GM19328 (cell line): ENCODE results near the gene CWC22.
"Not testable (repeated sequence)": the region's sequence is repeated elsewhere in the genome, so short reads cannot be mapped to it uniquely, and the experiment has no call there.

Experiments used
- ATAC-seq: cut with Tn5 transposase; IDR thresholded peaks from one replicate; pipeline ENCODE4 v1.9.1; 2021; ENCODE audit warnings: mild to moderate bottlenecking, moderate library complexity; ENCODE audit not compliant: unreplicated experiment

Gene CWC22

DNA sequence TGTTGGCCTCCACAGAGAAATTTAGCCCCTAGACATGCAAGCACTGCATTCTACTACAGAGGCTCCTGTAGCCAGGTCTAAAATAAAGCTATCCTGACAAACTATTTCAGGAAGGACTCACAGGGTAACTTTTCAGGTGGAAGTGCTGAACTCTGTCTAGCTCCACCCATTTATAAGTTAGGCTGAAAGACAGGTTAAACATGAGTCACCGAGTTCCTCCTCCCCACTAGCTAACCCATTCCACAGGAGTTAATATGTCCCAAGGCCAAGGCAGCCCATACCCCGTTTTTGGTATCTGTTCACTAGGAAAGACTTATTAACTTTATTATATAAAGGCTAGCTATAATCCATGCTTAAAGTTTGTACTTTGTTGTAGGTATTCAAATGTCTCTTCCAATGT, 3.5 kb downstream of the CWC22 start:
- no peak for ATAC-seq

DNA sequence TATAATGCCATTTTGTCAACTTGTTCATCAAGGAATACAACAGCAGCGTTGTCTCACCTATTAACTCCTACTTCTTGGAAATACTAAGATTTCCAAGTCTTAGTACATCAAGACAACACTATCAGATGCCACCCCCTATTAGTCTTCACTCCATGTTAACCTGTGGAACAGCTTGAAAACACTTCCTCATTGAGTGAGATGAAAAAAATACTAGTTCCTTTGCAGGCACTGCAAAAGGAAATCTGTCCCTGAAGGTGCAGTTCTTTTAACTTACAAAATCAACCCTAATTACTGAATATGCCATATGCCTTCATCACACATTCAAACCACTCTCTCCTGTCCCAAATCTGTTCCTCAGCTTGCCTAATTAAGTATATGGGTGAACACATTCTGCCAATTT, 4.0 kb downstream of the CWC22 start:
- ATAC-seq: no peak

DNA sequence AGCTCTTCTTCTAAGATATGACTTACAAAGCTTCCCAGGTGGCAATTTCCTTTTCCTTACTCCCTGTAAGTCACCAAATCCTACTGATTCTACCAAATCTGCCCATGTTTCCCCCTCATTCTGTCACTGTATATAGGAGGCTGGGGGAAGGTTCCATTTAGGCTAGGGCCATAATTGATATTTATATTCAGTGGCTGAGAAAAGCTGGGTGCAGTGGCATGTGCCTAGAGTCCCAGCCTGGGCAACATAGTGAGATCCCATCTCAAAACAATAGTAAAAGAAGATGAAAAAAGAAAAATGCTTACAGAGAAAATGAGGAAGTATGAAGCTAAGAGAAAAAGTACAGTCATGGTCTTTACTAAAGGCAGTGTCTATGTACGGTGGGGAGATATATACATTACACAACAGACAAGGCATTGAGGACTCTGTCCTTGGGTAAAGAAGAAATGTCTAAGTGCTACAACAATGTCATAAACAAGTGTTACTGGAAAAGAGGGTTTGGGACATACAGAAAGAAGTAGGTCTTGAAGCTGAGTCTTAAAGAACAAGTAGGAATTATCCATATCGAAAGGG, 4.8 kb downstream of the CWC22 start:
- no peak for ATAC-seq

DNA sequence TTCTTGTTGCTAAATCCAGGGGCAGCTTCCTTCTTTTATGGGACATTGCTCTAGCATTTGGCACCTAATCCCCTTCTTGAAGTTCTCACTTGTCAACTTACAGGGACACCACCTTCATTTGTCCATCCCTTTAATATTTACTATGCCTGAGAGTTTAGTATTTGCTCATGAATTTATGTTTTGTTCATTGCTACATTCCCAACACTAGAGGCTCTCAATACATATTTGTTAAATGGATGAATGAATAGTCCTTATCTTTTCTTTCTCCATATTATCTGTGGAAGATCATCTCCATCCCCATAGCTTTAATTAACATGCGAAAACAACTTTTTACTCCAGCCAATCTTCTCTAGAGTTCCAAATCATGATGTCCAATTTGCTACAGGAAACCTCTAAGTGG, 5.4 kb downstream of the CWC22 start:
- ATAC-seq: no peak

DNA sequence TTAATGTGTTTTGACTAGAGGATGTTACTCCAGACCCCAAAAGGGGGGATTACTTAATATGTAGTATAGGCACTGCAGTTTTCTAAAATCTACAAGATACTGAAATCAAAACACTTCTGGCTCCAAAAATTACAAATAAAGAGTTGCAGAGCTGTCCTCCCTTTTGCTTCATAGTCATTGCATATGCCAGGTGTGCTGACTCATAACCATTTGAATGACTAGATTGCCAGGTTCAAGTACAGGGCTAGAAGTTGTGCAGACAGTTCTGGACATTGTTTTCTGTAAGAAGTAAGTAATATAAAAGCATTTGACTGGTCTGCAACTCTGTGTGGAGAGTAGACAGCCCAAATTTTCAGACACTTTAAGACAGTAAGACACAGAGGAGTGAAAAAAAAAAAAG, 6.7 kb downstream of the CWC22 start:
- ATAC-seq: no peak

DNA sequence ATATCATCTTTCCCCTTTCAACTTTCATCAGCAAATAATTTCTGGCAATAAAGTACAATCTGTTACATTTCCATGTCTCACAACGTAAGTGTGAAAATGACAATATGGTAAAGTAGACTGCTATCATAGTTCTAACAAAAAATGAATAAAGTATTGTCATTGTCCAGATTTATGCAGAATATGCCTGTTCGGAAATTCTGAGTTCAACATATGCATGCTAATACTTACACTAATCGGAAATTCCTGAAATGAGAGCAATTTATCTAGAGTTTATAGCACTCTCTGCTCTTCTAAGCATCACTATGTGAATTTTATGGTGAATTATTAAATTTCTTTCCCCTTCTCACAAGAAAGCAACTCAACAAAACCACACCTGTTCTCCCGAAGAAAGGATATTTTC, 8.1 kb downstream of the CWC22 start:
- no peak for ATAC-seq

DNA sequence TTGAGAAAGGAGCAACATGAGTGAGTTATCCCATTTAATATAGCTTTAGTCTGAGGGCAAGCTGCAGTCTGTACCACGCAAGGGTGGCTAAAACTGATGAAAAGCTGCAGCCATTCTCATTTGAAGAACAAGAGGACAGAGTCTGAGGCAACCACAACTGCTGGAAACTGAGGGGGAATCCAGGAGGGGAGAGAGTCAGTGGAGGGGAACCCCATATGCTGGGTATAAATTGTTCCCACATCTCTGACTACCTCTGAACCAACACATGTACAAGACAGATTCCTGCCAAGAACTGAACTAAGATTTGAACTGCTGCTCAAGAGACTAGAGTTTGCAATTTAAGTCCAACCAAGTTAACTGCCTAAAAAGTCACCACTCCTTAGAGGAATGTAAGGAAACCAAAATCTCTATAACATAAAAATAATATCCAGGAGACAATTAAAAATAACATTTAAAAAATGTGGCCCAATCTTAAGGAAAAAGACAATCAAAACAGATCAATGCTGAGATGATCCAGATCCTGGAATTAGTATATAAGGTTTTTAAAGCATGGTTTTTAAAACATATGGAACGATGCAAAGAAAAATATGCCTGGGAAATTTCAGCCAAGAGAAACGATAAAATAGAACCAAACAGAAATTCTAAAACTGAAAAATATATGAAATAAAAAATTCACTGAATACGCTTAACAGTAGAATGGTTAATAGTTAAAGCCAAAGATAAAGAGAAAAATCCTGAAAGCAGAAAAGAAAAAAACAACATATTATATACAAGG, 11.2 kb downstream of the CWC22 start:
- ATAC-seq: no peak

DNA sequence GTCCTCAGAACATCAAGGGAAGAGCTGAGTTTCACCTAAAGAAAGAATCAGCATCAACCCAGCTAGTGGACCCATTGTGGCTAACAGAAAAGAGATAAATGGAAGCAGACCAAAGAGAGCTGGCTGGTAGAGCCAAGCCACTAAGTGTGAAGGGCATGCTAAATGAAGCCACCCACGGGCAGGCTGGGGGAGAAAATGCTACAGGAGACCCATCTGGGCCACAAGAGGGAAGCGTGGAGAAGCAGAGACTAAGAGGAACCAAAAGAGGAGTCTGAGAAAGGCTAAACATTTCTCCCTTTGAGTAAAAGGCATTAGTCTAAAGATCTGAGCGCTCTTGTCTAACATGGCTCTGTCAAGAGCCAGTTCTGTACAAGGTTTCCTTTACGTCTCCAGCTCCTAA, 15.8 kb downstream of the CWC22 start:
- no peak for ATAC-seq

DNA sequence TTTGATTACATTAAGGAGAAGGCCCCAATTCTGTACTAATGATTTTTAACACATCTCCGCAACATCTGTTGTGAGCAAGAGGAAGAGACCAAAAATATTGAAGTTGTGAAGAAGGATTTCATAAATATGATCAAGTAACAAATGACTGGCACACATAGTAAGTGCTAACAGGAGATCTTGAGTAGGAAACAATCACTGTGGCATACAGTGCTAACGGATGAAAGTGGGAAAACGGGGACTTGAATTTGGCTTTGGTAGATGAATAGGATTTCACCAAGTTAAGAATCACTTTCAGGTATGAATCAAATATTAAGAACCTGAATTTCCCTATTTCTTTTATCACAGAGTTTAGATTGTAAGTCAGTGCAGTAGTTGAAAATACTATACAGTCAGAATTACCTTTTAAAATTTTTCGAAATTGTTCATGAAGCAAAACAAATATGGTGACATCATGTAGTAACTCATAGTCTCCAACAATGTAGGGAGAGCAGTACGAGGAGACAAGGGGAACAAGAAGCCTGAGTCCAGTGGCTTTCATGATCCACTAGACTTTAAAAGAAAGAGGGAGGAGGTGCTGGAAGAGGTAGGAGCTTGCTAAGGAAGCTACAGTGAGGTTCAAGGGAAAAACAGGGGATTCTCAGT, 16.3 kb downstream of the CWC22 start:
- ATAC-seq: no peak

DNA sequence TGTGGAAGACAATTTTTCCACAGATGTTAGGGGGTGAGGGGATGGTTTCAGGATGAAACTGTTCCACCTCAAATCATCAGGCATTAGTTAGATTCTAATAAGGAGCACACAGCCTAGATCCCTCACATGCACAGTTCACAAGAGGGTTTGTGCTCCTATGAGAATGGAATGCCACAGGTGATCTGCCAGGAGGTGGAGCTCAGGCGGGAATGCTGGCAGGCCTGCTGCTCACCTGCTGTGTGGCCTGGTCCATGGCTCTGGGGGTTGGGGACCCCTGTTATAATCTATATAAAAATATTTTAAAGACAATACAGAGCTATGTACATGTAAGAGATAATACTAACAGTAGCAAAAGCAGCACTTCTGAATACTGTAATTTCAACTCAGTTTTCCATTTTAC, 19.2 kb downstream of the CWC22 start:
- ATAC-seq: no peak

DNA sequence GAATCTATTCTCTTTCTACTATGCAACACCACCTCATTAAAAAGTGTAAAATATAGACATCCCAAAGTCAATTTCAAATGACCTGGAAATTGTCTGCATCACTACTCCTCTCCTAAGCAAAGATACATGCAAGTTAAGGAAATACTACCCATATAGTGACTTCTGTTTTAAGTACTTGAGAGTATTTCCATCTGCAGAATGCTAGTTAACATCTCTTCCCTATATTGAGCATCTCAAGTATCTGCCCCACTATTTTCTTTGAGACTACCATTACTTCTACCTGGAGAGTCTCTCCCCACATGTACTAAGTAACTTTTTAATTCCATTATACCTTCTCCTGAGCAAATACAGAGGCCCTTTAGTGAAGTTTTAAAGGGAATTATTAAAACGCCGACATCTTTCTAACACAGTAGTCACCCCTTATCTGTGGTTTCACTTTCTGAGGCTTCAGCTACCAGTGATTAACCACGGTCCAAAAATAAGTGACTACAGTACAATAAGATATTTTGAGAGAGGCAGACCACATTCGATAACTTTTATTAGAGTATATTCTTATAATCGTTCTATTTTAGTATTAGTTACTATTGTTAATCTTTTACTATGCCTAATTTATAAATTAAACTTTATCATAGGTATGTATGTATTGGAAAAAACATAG, 21.8 kb downstream of the CWC22 start:
- ATAC-seq: peak; percentile 96

DNA sequence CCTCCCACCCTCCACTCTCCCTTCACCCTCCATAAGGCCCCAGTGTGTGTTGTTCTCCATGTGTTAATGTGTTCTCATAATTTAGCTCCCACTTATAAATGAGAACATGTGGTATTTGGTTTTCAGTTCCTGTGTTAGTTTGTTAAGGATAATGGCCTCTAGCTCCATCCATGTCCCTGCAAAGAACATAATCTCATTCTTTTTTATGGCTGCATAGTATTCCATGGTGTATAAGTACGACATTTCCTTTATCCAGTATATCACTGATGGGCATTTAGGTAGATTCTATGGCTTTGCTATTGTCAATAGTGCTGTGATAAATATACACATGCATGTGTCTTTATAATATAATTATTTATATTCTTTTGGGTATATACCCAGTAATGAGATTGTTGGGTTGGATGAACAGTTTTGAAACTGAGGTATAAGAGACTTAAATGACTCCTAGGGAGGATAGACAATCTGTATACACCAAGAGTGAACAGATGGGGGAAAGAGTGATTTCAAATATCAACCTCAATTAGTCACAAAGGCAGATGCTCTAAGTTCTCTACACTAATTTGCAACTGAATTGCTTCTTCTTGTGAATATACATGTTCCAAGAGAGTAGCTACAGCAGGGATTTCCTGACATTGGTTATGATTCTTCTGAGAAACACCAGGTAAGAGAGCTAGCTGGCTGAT, 23.7 kb downstream of the CWC22 start:
- no peak for ATAC-seq

DNA sequence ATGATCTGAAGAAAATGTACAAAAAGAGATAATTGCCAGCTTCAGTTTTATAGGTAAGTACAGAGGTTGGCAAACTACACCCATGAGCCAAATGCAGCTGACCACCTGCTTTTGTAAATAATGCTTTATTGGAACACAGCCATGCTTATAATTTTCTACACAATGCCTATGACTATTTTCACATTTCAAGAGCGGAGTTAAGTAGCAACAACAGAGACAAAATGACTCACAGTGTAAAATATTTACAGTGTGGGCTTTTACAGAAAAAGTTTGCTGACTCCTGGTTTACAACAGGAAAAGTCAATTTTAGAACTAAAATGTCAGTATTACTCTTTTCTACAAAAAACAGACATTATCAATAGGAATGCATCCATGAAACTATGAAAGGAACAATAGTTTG, 26.0 kb downstream of the CWC22 start:
- no peak for ATAC-seq

DNA sequence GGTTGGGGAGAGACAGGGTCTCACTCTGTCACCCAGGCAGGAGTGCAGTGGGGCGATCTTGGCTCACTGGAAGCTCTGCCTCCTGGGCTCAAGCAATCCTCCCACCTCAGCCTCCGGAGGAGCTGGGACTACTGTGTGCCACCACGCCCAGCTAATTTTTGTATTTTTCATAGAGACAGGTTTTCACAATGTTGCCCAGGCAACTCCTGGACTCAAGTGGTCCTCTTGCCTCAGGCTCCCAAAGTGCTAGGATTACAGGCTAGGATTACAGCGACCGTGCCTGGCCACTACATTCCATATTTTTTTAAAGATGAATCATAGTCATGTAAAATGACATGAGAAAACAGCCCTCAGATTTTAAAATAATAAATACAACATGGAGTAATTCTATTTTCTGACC, 32.3 kb downstream of the CWC22 start:
- no peak for ATAC-seq

DNA sequence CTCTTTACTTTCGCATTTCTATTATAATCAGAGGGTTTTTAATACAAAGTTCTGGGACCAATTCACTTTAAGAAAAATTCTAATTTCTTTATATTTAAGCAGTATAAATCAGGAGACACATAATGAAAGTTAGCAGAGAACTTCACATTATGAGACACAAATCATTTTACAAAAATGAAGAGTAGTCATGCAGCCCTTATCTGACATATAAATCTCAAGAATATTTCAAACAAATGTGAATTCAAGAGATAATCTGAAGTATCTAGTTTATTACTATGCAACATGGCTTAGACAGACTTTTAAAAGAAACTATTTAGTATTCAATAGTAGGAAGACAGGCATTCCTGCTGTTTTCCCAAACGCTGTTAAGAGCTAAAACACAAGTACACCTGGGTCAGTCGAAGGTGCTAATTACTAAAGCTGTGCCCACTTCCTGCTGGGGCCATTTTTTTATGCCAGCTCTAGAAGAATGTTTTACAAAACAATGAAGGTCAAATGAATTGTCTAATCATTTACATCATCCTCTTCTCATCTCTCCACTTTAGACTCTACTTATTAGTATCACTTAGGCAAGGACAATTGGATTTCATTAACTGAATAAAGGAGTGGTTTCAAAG, 40.2 kb downstream of the CWC22 start:
- no peak for ATAC-seq

DNA sequence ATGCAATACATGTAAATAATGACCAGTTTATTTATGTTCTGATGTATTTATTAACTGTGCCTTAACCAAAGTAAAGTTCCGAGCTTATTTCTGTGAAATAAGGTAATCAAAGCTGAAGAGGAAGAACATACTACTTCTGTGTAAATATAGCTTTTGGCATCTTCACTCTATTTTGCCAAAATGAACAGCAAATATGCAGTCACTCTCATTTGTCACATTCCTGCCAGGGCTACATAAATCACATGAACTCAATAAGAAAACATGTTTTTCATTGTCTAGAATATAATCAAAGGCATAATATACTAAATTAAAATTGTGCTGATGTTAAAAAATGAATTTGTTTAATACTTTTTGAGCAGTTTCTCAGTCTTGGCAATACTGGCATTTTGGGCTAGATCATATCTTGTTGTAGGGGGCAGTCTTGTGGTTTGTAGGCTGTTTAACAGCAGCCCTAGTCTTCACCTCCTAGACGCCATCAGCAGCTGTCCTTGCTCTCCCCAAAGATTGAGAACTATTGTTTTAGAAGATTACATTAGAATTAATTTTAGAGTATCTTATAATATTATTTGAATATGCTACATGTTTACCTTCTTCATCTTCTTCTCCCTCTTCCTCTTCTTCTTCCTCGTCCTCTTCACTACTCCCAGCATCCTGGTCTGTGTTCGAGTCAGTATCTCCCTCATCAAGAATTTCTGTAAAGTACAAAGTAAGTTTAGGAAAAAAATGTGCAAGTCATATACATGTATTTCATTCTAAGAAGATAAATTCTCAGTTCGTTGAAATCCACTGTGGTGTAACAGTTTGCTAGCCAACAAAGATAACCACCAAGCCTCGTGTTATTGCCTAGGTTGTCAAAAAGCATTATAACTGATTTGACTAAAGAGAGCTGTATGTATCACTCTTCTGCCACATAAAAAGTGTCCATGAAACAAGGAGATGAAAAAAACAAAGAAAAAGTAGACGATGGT, 41.5 kb downstream of the CWC22 start:
- no peak for ATAC-seq

DNA sequence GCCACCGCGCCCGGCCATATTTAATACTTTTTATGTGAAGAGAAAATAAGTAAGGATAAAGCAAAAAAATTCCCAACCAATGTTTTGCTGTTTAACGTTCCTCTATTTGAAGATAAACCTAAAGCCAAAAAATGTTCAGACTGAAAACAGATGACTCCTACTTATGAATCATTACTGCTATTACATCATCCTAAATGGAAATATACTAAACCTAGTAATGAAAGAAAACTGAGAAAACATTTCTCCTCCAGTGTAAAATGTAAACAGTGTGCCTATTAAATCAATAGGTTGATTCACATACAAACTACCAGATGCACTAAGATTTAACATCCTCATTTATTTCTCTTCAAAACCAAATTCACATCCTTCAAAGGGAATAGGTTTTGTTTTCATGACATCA, 43.5 kb downstream of the CWC22 start:
- no peak for ATAC-seq

DNA sequence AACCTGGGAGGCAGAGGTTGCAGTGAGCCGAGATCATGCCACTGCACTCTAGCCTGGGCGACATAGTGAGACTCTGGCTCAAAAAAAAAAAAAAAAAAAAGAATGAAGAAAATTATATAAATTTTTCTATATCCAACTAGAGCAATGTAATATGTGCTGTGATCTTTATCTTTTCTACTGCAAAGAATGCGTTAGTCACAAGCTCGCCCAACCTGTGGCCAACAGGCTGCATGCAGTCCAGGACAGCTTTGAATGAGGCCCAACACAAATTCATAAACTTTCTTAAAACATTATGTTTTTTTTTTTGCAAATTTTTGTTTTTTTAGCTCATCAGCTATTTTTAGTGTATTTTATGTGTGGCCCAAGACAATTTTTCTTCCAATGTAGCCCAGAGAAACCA, 48.8 kb downstream of the CWC22 start:
- not testable (repeated sequence) for ATAC-seq

DNA sequence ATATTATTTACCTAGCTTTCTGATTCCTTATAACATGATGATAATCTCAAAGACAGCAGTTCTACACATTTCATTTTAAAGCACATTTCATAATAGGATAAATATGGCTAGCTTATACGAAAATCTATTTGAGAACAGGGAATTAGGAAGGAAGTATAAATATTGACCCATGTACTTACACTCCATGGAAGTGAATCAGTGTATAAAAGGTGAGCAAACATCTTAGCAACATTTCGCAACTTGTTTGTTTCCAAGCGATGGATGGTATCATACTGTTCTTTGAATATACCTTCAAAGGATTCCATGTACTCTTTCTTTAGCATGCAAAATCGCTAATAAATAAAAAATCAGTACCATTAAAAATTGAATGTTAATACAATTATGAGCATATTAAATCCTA, 53.1 kb downstream of the CWC22 start:
- ATAC-seq: no peak

DNA sequence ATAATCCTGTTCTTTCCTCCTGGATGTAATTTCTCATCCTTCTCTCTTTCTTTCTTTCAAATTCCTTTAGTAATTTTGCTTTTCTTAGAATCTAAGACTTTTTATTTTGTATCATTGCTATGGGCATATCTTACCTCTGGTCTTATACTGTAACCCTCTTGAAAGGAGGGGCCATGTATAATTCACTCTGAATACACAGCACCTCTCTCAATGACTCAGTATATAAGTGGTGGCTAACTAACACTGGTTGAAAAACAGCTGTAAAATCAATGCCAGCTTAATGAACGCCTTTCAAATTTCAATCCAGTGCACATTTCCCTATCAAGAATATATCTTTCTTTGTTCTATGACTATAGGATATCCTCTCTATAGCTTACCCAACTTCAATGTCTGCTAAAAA, 53.7 kb downstream of the CWC22 start:
- no peak for ATAC-seq
